DMS79 treated with DMSO at 0.1 percent for 48 hours (cell line): ENCODE results near the gene SLC13A5.
"Not testable (repeated sequence)": the region's sequence is repeated elsewhere in the genome, so short reads cannot be mapped to it uniquely, and the experiment has no call there.

Experiments
- DNase-seq: peaks from one replicate; lab custom pipeline; 2025; lab: John Stamatoyannopoulos, UW

The SLC13A5 gene

DNA sequence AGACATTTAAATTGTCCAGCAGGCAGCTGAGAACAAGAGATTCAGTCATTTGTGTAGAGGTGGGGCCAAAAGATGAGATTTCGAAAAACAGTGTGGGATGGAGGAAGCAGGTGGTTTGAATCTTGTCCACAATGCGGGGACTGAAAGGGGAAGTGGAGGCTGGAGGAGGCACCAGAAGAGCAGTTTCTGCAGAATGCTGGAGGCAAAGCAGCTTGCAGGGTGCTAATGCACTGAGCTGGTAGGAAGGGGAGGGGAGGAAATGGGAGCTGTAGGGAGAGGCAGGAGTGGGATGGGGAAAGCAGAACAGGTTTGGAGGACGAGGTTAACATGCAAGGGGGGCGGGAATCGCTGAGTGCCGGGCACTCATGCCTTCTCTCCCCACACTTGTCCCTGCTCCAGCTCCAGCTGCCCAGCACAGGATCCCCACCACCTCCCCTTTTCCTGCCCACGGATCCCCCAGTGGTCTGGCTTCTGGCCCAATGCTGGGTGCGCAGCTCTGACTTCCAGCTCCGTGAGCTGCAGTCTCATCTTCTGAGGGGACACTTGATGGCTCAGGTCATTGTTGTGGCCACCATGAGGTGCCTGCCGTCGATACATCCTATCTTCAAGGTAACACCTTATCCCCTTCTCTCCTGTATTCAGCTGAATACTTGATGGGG, 52.2 kb downstream of the SLC13A5 start:
- no peak for DNase-seq

- DNase-seq: no peak
These were observed 53.1 kb downstream of the SLC13A5 start for GRCh38 chr17:6660101-6660500.

GRCh38 chr17:6658411-6658810, 54.8 kb downstream of the SLC13A5 start:
- not testable (repeated sequence) for DNase-seq

- DNase-seq: peak; percentile 36
These were observed 55.4 kb downstream of the SLC13A5 start for GRCh38 chr17:6657633-6658287.

GRCh38 chr17:6656797-6657632, 56.2 kb downstream of the SLC13A5 start:
- peak; percentile 49 for DNase-seq

GRCh38 chr17:6655732-6656361, 57.3 kb downstream of the SLC13A5 start:
- DNase-seq: not testable (repeated sequence)

- peak; percentile 75 for DNase-seq
These were observed 58.1 kb downstream of the SLC13A5 start for GRCh38 chr17:6654841-6655731.

DNA sequence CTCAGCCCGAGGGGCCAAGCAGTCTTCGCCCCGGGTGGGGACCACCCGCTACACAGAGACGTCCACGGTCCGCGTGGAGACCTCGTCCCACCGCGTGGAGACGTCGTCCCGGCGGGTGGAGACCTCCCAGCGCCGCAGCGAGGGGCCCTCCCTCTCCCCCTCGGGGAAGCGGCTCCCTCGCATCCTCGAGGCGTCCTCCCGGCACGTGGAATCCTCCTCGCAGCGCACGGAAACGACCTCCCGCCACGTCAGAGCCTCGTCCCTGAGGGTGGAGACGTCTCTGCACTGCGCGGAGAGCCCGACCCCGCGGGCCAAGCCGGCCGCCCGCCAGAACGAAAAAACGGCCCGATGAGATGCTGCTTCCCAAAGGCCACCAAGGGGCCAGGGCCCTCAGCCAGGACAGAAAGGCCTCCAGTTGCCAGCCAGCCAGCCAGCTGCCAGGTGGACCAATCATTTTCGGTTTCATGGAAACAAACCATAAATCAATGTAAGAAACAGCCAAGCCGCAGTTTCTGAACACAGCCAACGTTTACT, 61.2 kb downstream of the SLC13A5 start:
- peak; percentile 27 for DNase-seq

DNA sequence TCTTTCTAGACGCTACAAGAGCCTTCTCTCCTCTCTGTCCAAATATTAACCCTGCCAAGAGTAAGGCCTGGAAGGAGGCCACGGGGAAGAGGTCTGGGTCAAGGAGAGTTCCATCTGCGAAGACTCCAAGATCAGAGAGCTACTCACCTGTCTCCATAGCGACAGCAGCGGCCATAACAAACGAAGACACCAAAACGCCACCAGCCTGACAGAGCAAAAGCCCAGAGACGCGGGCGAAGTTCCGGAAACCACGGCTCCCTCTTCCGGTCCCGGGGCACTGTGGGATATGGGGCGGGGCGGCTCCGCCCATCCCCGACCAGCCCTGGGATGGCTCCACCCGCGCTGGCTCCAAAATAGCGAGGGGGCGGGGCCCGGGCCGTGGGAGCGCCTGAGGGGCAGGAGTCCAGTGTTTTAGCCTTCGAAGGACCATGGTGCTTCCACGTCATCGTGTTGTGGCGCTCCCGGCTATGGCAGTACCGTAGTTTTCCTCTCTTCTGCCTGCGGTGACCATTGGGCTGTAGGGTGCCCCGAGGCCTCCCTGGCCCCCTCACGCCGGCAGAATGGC, 61.7 kb downstream of the SLC13A5 start, which contains the start of the genes C17orf100 and MED31:
Gene C17orf100, plus strand, starts transcription at position 409 of the 565 bp plus-strand sequence. Its CDS starts 152 bp downstream, at position 561.
Gene MED31, minus strand, starts transcription at position 252 of the 565 bp plus-strand sequence. Its CDS starts 77 bp downstream, at position 175.
- DNase-seq: peak; percentile 89

DNA sequence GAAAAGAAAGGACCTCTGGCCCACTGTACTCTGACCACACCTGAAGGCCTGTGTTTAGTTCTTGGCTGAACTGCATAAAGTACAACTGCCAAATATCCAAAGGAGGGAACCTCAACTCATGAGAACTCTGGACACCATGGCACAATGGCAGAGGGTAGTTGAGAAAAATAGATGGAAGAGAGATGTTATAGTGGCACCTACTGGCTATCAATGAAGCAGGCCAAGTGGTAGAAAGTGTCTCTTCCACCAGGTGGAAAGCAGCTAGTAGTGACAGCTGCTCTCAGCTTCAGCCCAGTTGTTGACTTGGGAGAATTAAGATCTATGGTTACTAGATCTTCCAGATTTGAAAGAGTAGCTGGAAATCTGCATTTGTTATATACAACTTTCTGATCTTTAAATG, 65.0 kb downstream of the SLC13A5 start:
- no peak for DNase-seq

GRCh38 chr17:6643451-6644125, 69.6 kb downstream of the SLC13A5 start:
- DNase-seq: no peak

GRCh38 chr17:6642592-6642991, 70.6 kb downstream of the SLC13A5 start:
- DNase-seq: no peak

- peak; percentile 49 for DNase-seq
These were observed 71.8 kb downstream of the SLC13A5 start for GRCh38 chr17:6641247-6641863.

- DNase-seq: peak; percentile 91
These were observed 72.5 kb downstream of the SLC13A5 start, which contains the start of the genes KIAA0753 and TXNDC17 for GRCh38 chr17:6640536-6641246. Gene KIAA0753, minus strand, starts transcription at chr17:6640711. Its CDS starts 5,608 bp downstream, at chr17:6635103. Gene TXNDC17, plus strand, starts transcription at chr17:6641060. Its CDS starts 23 bp downstream, at chr17:6641083.

DNA sequence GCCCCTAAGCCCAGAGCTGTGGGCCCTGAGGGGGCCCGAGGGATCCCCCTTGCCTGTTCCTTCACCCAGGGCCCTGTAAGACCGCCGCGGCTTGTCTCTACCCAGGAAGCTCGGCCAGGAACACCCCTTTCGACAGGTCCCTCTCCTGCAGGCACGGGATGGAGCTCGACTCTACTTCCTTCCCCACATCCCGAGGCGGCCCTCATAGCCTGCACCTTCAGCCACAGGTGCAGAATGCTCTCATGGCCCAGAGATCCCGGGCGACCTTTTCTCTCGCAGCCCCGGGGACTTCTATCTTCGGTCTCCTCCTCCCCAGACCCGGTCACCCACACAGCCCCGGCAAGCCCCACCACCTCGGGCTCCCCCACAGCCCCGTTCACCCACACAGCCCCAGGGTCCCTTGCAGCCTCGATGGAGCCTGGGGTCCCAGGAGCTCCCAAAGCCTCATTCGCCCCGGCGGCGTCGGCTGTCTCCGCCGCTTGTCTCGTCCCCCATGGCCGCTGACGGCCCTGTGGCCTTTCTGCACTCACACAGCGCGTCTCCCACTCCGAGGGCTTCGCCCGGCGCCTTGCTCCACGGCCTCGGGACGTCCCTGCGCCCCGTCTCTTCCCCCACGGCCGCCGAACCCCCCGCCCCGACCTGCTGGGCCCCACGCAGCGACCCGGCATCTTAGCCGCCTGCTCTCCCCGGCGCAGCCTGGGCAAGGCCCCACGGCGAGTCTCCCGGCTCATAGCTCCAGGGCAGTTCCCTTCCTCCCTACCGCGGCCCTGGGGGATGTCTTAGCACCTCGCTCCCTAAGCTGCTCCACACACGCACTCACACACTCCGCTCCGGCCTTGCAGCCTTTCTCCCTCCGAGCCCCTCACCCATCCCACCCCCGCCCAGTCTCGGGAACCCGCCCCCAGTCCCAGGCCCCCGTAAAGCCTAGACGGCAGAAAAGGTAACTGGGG, 73.3 kb downstream of the SLC13A5 start:
- no peak for DNase-seq

DNA sequence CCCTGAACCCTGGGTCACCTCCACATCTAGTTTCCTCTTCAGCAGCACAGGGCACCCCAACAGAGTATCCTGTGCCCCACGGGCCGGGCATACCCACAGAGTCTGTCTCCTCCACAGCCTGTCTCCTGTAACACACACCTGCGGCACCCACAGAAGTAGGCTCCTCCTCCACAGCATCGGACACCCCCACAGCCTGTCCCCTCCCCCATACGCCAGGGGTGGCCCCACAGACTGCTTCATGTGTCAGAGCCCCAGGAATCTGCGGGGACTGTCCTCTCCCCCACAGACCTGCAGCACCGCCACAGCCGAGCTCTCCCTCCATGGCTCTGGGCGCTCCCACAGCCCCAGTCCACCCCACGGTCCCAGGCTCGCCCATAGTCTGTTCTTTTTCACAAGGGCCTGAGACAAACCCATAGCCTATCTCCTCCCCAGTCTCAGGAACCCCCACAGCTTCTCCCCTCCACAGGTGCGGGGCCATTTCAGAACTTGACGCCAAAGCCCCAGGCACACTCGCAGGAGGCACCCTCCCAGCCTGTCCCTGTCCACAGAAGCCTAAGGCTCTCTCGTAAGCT, 74.1 kb downstream of the SLC13A5 start:
- no peak for DNase-seq
